Endothelial cell of umbilical vein (primary cell): ENCODE measurements around the gene ARMC8. TPM values are rescaled to one million over a fixed set of nuclear protein-coding genes. Genes with fewer than 3 reads are reported as not detected.

Experiments used
- BruUV-seq: library from RNA; stranded (reverse); fragments of 400-500 nt; replicated peaks from 2 replicates; lab custom pipeline; 2021; lab: Mats Ljungman, UMichigan
- CTCF ChIA-PET: fragments of 300-600, 350-600 bp; sonication (Branson Sonifier 250); formaldehyde crosslinking; loops from one replicate; lab custom pipeline; 2021; ENCODE audit warnings: antibody characterized with exemption, inconsistent platforms; lab: Charles Lee
- POLR2A ChIA-PET: fragments of 300-600, 350-600 bp; sonication (Branson Sonifier 250); formaldehyde crosslinking; loops from one replicate; lab custom pipeline; 2021; ENCODE audit warnings: antibody characterized with exemption, inconsistent platforms; lab: Charles Lee
- DNase-seq: peaks from one replicate; pipeline ENCODE4 v3.0.0-alpha.2; 2011; ENCODE audit warnings: low read depth, low spot score
- FAIRE-seq: peaks from 2 replicates; lab custom pipeline; 2011; peaks lifted over from hg19 to GRCh38; lab: Jason Lieb, UNC
- H2AFZ ChIP-seq: 2 replicates; pipeline ENCODE4 v1.6.0; 2012; ENCODE audit warnings: low read depth, low read length, control low read depth, inconsistent platforms
- H3K27ac ChIP-seq: 2 replicates; pipeline ENCODE4 v1.5.1; 2011; ENCODE audit warnings: low read depth, mild to moderate bottlenecking, control low read depth, low read length, moderate library complexity; ENCODE audit not compliant: insufficient read depth
- H3K27me3 ChIP-seq, 2 experiments: 2 replicates each; pipeline versions ENCODE4 v1.6.0 to v1.6.1; 2011; ENCODE audit warnings: low read length in 2 of 2, mixed read lengths in 1 of 2; ENCODE audit not compliant: control insufficient read depth in 2 of 2, insufficient read depth in 2 of 2
- H3K36me3 ChIP-seq, 2 experiments: 2 replicates in 1 of 2; 3 replicates in 1 of 2; pipeline ENCODE4 v1.5.1; 2011; ENCODE audit warnings: low read length in 2 of 2, mild to moderate bottlenecking in 1 of 2, moderate library complexity in 1 of 2; ENCODE audit not compliant: control insufficient read depth in 2 of 2, insufficient read depth in 2 of 2; ENCODE audit errors: extremely low read depth in 1 of 2
- H3K4me1 ChIP-seq: 3 replicates; pipeline ENCODE4 v1.5.1; 2011; ENCODE audit warnings: mild to moderate bottlenecking, low read length; ENCODE audit not compliant: control insufficient read depth, insufficient read depth; ENCODE audit errors: extremely low read depth
- H3K4me2 ChIP-seq: 2 replicates; pipeline ENCODE4 v1.6.1; 2011; ENCODE audit warnings: low read length, control low read depth, mixed read lengths; ENCODE audit not compliant: insufficient read depth
- H3K4me3 ChIP-seq, 3 experiments: fragments of 200-600 bp in 1 of 3; sonication (generic), shearing (Covaris generic) in 1 of 3; replicated peaks in 1 of 3; 2 replicates each; pipeline ENCODE4 v1.5.1; 2011 to 2016; ENCODE audit warnings: control low read depth in 3 of 3, low read length in 3 of 3, mild to moderate bottlenecking in 2 of 3, inconsistent platforms in 1 of 3, low read depth in 1 of 3, moderate library complexity in 1 of 3; ENCODE audit not compliant: insufficient read depth in 1 of 3
- H3K79me2 ChIP-seq: 2 replicates; pipeline ENCODE4 v1.6.0; 2012; ENCODE audit warnings: low read length, inconsistent platforms; ENCODE audit not compliant: control insufficient read depth, insufficient read depth
- H3K9ac ChIP-seq: replicated peaks from 2 replicates; pipeline ENCODE3; 2011; ENCODE audit warnings: low read length, control low read depth; ENCODE audit not compliant: insufficient read depth; ENCODE audit errors: extremely low read depth
- H3K9me1 ChIP-seq: replicated peaks from 3 replicates; pipeline ENCODE4 v1.6.0; 2011; ENCODE audit warnings: mild to moderate bottlenecking, low read length; ENCODE audit not compliant: control insufficient read depth, insufficient read depth; ENCODE audit errors: extremely low read depth
- H3K9me3 ChIP-seq: replicated peaks from 2 replicates; pipeline ENCODE4 v1.5.1; 2012; ENCODE audit warnings: low read length, inconsistent platforms; ENCODE audit not compliant: control insufficient read depth, insufficient read depth
- H4K20me1 ChIP-seq: replicated peaks from 2 replicates; pipeline ENCODE3; 2011; ENCODE audit warnings: mild to moderate bottlenecking, low read length; ENCODE audit not compliant: control insufficient read depth, insufficient read depth; ENCODE audit errors: extremely low read depth
- GATA2 ChIP-seq: IDR thresholded peaks from 2 replicates; pipeline ENCODE4 v1.7.0; 2011; ENCODE audit warnings: low read depth, mild to moderate bottlenecking, moderate library complexity, mixed read lengths, low read length; ENCODE audit not compliant: insufficient read length, insufficient read depth
- JUN ChIP-seq: IDR thresholded peaks from 2 replicates; pipeline ENCODE4 v1.6.1; 2011; ENCODE audit warnings: borderline replicate concordance, low read depth; ENCODE audit not compliant: insufficient read length, insufficient read depth
- POLR2A ChIP-seq: IDR thresholded peaks from 2 replicates; pipeline ENCODE4 v1.6.1; 2012; ENCODE audit warnings: low read depth, mild to moderate bottlenecking, control low read depth, low read length
- POLR2AphosphoS5 ChIP-seq: IDR thresholded peaks from 2 replicates; pipeline ENCODE4 v1.6.1; 2012; ENCODE audit warnings: low read depth, mild to moderate bottlenecking, control low read depth, low read length, moderate library complexity; ENCODE audit not compliant: insufficient read depth
- dilution Hi-C: fragments of 300-500 bp; cut with MboI; formaldehyde crosslinking; loops from one replicate; pipeline ENCODE4 v1.15.0; 2019; ENCODE audit warnings: low sequenced_read_pairs; ENCODE audit not compliant: extremely low pct_ligation_motif_present
- intact Hi-C: fragments of 100-400 bp; cut with micrococcal nuclease; formaldehyde crosslinking; loops from one replicate; pipeline ENCODE4 v1.10.0; 2022
- polyA plus RNA-seq, 4 experiments: library from polyadenylated mRNA; depleted of rRNA in 3 of 4; stranded (reverse) in 3 of 4; unstranded in 1 of 4; fragments of >200 nt; gene quantifications; 2 replicates each; pipeline versions ENCODE4 v1.2.1 to v1.2.3, GENCODE V29; 2011 to 2012; ENCODE audit warnings: missing spikeins in 1 of 4
- total RNA-seq: library from RNA; stranded (reverse); gene quantifications from 2 replicates; pipeline ENCODE4 v1.2.3, GENCODE V29; 2021

ARMC8 gene
- total and polyA plus RNA-seq, 2 donors (not counting 3 experiments of a cell fraction or from before 2014, with no cell fraction given) = 39.6 to 46.0 TPM

DNA sequence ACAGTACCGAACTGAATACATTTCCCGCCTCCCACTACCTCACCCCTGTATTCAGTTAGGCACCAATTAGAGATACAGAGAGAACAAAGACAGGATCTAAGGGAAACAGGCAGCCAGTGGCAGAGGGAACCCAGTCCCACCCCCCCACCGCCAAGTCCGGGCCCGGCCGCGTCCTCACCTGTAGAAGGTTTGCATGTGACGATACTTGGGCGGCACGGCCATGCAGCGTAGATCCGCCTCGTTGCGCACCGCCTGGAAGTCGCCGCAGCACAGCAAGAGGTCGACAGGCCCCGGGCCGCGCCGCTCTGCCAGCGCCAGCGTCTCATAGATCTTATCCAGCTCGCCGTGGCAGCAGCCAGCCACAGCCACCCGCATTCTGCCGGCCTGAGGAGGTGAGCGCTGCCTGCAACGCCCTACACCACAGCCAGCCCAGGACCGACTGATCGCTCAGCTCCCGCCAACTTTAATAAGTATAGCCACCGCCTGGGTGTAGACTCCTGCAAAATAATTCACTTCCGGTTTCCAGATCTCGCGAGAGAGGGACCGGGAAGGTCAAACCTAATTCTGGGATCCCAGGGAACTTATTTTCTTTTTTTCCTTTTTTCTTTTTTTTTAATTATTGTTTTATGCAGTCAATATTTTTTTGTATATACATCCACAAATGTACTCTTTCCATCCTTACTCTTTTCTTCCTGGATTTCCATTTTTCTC, 12.5 kb upstream of the ARMC8 start, which contains the start of gene DBR1:
Gene DBR1 (minus strand): TSS at position 501 of the 711 bp plus-strand sequence. CDS start 126 bp downstream, at position 375.
- Histone ChIP-seq H3K9ac (peak within 1 kb of the TSS; percentile 51), H3K4me3 (peak within 1 kb of the TSS; percentile 42 to 84 (median 61)), H3K9me1 (no peaks in the 10 kb centered on the region), H4K20me1 (no peaks in the 10 kb centered on the region), H2AFZ (peak within 1 kb of the TSS; percentile 92), H3K9me3 (no peaks in the 10 kb centered on the region), H3K27ac (peak within 1 kb of the TSS; percentile 46), H3K27me3 (peaks cover 0 to 3% of the 10 kb centered on the region in 2 experiments), H3K4me2 (peak within 1 kb of the TSS; percentile 89), H3K36me3 (no peaks in the 10 kb centered on the region), H3K4me1 (peaks cover 13% of the 10 kb centered on the region), H3K79me2 (peaks cover 17% of the 10 kb centered on the region)
- FAIRE-seq (peak; percentile 63), DNase-seq (peak; percentile 81)
- intact Hi-C loops = loop anchor here (1.0 to 5.0 kb wide), 3 partner anchors 13 to 107 kb away; partner anchors contain the start of genes ARMC8 and DZIP1L
- dilution Hi-C loops = no loop called here
- TF ChIP-seq GATA2 = peak; percentile 66
- TF ChIP-seq JUN = no peak
- TF ChIP-seq POLR2AphosphoS5 = peak; percentile 81
- TF ChIP-seq POLR2A = peak; percentile 96
- CTCF ChIA-PET = interaction anchor here (1.0 to 2.8 kb wide), 6 partner anchors 12 to 741 kb away, joined by 3 to 17 read pairs (median 4); partner anchors contain the start of genes ARMC8 and DZIP1L
- BruUV-seq = TSS peak; percentile 56
- POLR2A ChIA-PET = interaction anchor here (0.8 to 1.5 kb wide), 2 partner anchors 13 to 1977 kb away, joined by 3 to 8 read pairs; partner anchors contain the start of gene ARMC8
